ENCODE measurements around the gene ATP13A4.

ATP13A4 gene

GRCh38 chr3:193481436-193481835 lies 73.3 kb downstream of the ATP13A4 start:
- TF ChIP-seq TCF12 (IDR thresholded peaks at IDR 0.05; ENCODE audit: low read depth) (no peak), MAX (IDR thresholded peaks at IDR 0.05) (no peak), ZBTB7A (IDR thresholded peaks at IDR 0.05; ENCODE audit: low read depth) (no peak), NFIC (IDR thresholded peaks at IDR 0.05) (no peak), TEAD4 (IDR thresholded peaks at IDR 0.05) (no peak), EP300 (IDR thresholded peaks at IDR 0.05; ENCODE audit: borderline replicate concordance) (no peak), FOXM1 (IDR thresholded peaks at IDR 0.05; ENCODE audit: borderline replicate concordance, low read depth) (no peak), EGR1 (IDR thresholded peaks at IDR 0.05) (no peak), TAF1 (IDR thresholded peaks at IDR 0.05; ENCODE audit: low read depth) (no peak), REST (IDR thresholded peaks at IDR 0.05; ENCODE audit: low read depth) (no peak), YY1 (IDR thresholded peaks at IDR 0.05; ENCODE audit: low read depth) (no peak), CEBPB (IDR thresholded peaks at IDR 0.05) (no peak), CREB1 (IDR thresholded peaks at IDR 0.05; ENCODE audit: low read depth) (no peak), RAD21 (IDR thresholded peaks at IDR 0.05; ENCODE audit: low read depth) (no peak)
- TF ChIP-seq, protein P1, sequence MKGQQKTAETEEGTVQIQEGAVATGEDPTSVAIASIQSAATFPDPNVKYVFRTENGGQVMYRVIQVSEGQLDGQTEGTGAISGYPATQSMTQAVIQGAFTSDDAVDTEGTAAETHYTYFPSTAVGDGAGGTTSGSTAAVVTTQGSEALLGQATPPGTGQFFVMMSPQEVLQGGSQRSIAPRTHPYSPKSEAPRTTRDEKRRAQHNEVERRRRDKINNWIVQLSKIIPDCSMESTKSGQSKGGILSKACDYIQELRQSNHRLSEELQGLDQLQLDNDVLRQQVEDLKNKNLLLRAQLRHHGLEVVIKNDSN (IDR thresholded peaks at IDR 0.05) = no peak

DNA sequence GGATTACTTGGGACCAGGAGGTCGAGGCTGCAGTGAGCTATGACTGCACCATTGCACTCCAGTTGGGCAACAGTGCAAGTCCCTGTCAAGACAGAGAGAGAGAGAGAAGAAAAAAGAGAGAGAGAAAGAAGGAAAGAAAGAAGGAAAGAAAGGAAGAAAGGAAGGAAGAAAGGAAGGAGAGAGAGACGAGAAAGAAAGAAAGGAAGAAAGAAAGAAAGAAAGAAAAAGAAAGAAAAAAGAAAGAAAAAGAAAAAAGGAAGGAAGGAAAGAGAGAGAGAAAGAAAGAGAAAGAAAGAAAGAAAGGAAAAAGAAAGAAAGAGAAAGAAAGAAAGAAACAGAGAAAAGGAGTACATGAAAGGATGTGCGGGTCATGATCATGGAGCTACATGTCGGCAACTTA lies 80.2 kb downstream of the ATP13A4 start:
- TF ChIP-seq RAD21 (IDR thresholded peaks at IDR 0.05; ENCODE audit: low read depth) (no peak), TAF1 (IDR thresholded peaks at IDR 0.05; ENCODE audit: low read depth) (no peak), TEAD4 (IDR thresholded peaks at IDR 0.05) (no peak), ZBTB7A (IDR thresholded peaks at IDR 0.05; ENCODE audit: low read depth) (no peak), REST (IDR thresholded peaks at IDR 0.05; ENCODE audit: low read depth) (no peak), YY1 (IDR thresholded peaks at IDR 0.05; ENCODE audit: low read depth) (no peak), EGR1 (IDR thresholded peaks at IDR 0.05) (no peak), FOXM1 (IDR thresholded peaks at IDR 0.05; ENCODE audit: borderline replicate concordance, low read depth) (no peak), EP300 (IDR thresholded peaks at IDR 0.05; ENCODE audit: borderline replicate concordance) (no peak), CREB1 (IDR thresholded peaks at IDR 0.05; ENCODE audit: low read depth) (no peak)
- TF ChIP-seq, protein P1 (IDR thresholded peaks at IDR 0.05) = no peak

DNA sequence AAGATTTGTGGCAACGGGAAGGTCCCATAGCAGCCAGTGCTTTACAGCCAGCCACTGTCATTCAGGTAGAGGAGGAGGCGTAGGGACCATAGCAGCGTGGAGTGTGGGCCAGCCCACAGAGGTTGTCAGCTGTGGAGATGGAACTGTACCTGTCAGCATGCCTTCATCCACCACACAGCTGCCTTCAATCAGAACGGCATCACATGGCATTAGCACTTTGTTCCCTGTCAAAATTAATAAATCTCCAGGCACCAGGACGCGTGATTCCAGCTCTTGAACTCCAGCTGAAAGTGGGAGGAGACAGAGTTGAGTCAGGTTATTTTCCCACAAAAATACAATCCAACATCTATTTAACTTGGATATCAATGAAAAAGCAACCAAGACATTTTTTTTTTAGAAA lies 84.0 kb downstream of the ATP13A4 start:
- TF ChIP-seq REST (IDR thresholded peaks at IDR 0.05; ENCODE audit: low read depth) = no peak
- no peak for TF ChIP-seq YY1 (IDR thresholded peaks at IDR 0.05; ENCODE audit: low read depth)
- TF ChIP-seq CREB1 (IDR thresholded peaks at IDR 0.05; ENCODE audit: low read depth) = no peak
- TF ChIP-seq NFIC (IDR thresholded peaks at IDR 0.05) = no peak
- TF ChIP-seq TCF12 (IDR thresholded peaks at IDR 0.05; ENCODE audit: low read depth) = no peak

- TF ChIP-seq TCF12 (IDR thresholded peaks at IDR 0.05; ENCODE audit: low read depth) (no peak), TAF1 (IDR thresholded peaks at IDR 0.05; ENCODE audit: low read depth) (no peak), CEBPB (IDR thresholded peaks at IDR 0.05) (no peak), REST (IDR thresholded peaks at IDR 0.05; ENCODE audit: low read depth) (no peak), EP300 (IDR thresholded peaks at IDR 0.05; ENCODE audit: borderline replicate concordance) (no peak), CREB1 (IDR thresholded peaks at IDR 0.05; ENCODE audit: low read depth) (no peak), RAD21 (IDR thresholded peaks at IDR 0.05; ENCODE audit: low read depth) (no peak), TEAD4 (IDR thresholded peaks at IDR 0.05) (no peak), YY1 (IDR thresholded peaks at IDR 0.05; ENCODE audit: low read depth) (no peak), EGR1 (IDR thresholded peaks at IDR 0.05) (no peak), MAX (IDR thresholded peaks at IDR 0.05) (no peak), ZBTB7A (IDR thresholded peaks at IDR 0.05; ENCODE audit: low read depth) (no peak), NFIC (IDR thresholded peaks at IDR 0.05) (no peak), FOXM1 (IDR thresholded peaks at IDR 0.05; ENCODE audit: borderline replicate concordance, low read depth) (no peak)
- TF ChIP-seq, protein P1 (IDR thresholded peaks at IDR 0.05) = no peak
Measured at GRCh38 chr3:193465992-193466608, 88.6 kb downstream of the ATP13A4 start.

Data from Ishikawa (cell line).